Measurements from ENCODE around the gene S100A5.
A peak's percentile ranks its signal among the peaks of the same experiment; 100 is the strongest.

S100A5 gene

DNA sequence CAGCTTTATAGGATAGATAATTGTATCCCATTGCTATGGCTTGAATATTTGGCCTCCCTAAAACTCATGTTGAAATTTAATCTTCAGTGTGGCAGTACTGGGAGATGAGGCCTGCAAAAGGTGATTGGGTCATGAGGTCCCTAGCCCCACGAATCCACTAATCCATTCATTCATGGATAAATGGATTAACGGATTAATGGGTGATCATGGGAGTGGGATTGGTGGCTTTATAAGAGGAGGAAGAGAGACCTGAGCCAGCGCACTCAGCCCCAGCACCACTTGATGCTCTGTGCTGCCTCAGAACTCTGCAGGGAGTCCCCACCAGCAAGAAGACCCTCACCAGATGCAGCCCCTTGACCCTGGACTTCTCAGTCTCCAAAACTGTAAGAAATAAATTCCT lies 37.0 kb downstream of the S100A5 start:
- DNase-seq, result no peak

DNA sequence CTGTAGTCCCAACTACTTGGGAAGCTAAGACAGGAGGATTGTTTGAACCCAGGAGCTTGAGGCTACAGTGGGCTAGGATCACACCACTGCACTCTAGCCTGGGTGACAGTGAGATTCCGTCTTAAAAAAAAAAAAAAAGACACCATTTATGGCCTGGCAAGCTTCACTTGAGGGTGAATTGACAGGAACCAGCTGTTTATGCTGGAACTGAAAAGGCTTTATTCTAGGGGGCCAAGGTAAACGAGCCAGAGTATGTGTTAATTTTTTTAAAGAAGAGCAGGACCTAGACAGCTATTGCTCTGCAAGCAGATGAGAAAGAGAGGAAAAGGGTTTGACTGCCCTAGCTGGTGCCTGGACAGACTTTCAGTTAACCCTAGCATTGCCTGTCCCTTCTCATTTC lies 42.0 kb downstream of the S100A5 start:
- no peak for DNase-seq

DNA sequence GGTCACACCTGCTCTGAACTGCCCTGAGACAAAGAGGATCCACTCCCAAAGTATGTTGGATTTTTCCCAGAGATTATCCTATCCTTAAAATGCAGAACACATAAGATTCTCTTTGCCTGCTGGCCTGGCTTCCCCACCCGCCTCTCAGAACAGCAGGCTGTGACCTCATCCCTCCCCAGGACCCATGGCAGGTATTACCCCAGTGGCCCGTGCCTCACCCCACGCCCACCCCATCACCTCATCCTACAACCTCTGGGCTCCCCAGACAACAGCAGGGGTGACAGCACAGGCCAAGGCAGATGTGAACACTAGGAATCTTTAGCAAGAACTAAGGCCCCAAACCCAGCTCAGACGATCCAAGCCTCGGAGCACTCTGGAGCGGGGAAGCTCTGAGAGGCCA lies 45.2 kb downstream of the S100A5 start:
- no peak for DNase-seq

GRCh38 chr1:153494976-153495535 lies 45.7 kb downstream of the S100A5 start:
- DNase-seq, result peak in 1 of 2 donors; percentile 51

DNA sequence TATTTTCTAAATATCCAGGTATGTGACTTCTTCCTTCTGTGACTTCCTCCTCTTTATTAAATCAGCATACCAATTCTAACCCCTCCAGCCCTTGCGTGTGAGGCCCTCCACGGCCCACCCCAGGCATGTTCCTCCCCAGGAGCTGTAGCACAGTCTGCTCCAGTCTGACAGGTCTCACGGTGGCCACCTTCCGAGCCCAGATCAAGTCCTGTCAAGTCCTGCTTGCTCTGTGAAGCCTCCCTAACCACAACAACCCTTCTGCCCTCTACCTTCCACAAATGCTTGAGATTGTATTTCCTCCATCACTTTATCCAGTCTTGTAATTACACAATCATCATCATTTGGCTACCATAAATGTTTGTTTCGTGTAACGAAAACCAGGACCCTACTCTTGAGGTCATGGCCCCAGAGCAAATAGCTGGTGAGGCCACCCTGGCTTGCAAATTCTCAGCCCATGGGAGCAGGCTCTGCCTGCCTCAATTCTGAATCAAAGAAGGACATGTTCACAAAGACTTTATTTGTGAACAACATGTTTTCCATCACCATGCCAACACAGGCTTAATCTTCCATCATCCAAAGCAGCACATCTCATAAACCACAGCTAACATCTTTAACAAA lies 47.3 kb downstream of the S100A5 start:
- no peak for DNase-seq

GRCh38 chr1:153490272-153491051 lies 50.3 kb downstream of the S100A5 start:
- DNase-seq, result peak in 1 of 2 donors; percentile 27

- no peak for DNase-seq
Measured at GRCh38 chr1:153488731-153489130, 52.0 kb downstream of the S100A5 start.

GRCh38 chr1:153487707-153488106 lies 53.0 kb downstream of the S100A5 start:
- no peak for DNase-seq
